HepG2 (cell line): ENCODE measurements around the gene WDR18. TPM values are rescaled to one million over a fixed set of nuclear protein-coding genes. Genes with fewer than 3 reads are reported as not detected.
A peak's percentile ranks its signal among the peaks of the same experiment; 100 is the strongest.

Experiments
- EEA1 ChIP-seq: sonication (generic); formaldehyde crosslinking; IDR thresholded peaks from 2 replicates; pipeline ENCODE4 v1.5.1; 2020; ENCODE audit warnings: mild to moderate bottlenecking, missing genetic modification reagents, borderline replicate concordance
- EZH2 ChIP-seq: conservative IDR thresholded peaks from 2 replicates; pipeline ENCODE4 v1.6.1; 2012; ENCODE audit warnings: mild to moderate bottlenecking, low read depth, low read length, moderate library complexity
- REST ChIP-seq, 2 experiments: IDR thresholded peaks; 2 replicates each; pipeline ENCODE4 v1.6.1; 2011 to 2012; ENCODE audit warnings: low read length in 2 of 2, borderline replicate concordance in 1 of 2, low read depth in 1 of 2, mild to moderate bottlenecking in 1 of 2, moderate library complexity in 1 of 2
- SALL1 ChIP-seq: sonication (generic); formaldehyde crosslinking; IDR thresholded peaks from 2 replicates; pipeline ENCODE4 v1.8.0; 2022; ENCODE audit warnings: mild to moderate bottlenecking, missing genetic modification reagents
- SKIL ChIP-seq: sonication (generic); formaldehyde crosslinking; IDR thresholded peaks from 2 replicates; pipeline ENCODE4 v1.8.0; 2022; ENCODE audit warnings: missing genetic modification reagents, mild to moderate bottlenecking, moderate library complexity, borderline replicate concordance
- TCF7L2 ChIP-seq: IDR thresholded peaks from 2 replicates; pipeline ENCODE4 v1.6.1; 2011; ENCODE audit warnings: mild to moderate bottlenecking, low read depth, low read length, moderate library complexity
- ZNF160 ChIP-seq: sonication (generic); formaldehyde crosslinking; IDR thresholded peaks from 2 replicates; pipeline ENCODE4 v1.8.0; 2022; ENCODE audit warnings: mild to moderate bottlenecking, inconsistent platforms, missing genetic modification reagents
- ZNF276 ChIP-seq: sonication (generic); formaldehyde crosslinking; IDR thresholded peaks from 2 replicates; pipeline ENCODE4 v1.4.0; 2020; ENCODE audit warnings: mild to moderate bottlenecking, low read depth, missing genetic modification reagents
- ZNF430 ChIP-seq: sonication (generic); formaldehyde crosslinking; IDR thresholded peaks from 2 replicates; pipeline ENCODE4 v1.9.0; 2021; ENCODE audit warnings: mild to moderate bottlenecking, missing genetic modification reagents
- polyA plus RNA-seq, 8 experiments: library from polyadenylated mRNA; depleted of rRNA in 3 of 8; stranded (reverse) in 7 of 8; unstranded in 1 of 8; fragments of >200 nt; fragmentation: Illumina TruSeq in 4 of 8; extraction: Trizol in 4 of 8; gene quantifications; 2 replicates each; pipeline versions ENCODE4 v1.2.1 to v1.2.3, GENCODE V29; 2011 to 2016; ENCODE audit warnings: low read depth in 4 of 8, missing spikeins in 1 of 8, mixed read lengths in 1 of 8; ENCODE audit not compliant: insufficient read depth in 1 of 8
- total RNA-seq, 5 experiments: library from RNA; depleted of rRNA; stranded (reverse); fragments of >200 nt; fragmentation: Illumina TruSeq; extraction: Trizol; gene quantifications; 2 replicates each; pipeline ENCODE4 v1.2.3, GENCODE V29; 2016; ENCODE audit warnings: low read depth in 1 of 5
- TF ChIP-seq, protein P1 (sequence below): sonication (generic); formaldehyde crosslinking; IDR thresholded peaks from 2 replicates; pipeline ENCODE4 v1.4.0; 2020; ENCODE audit warnings: missing genetic modification reagents
- TF ChIP-seq, protein P2 (sequence below): sonication (generic); formaldehyde crosslinking; IDR thresholded peaks from 2 replicates; pipeline ENCODE4 v1.4.0; 2020; ENCODE audit warnings: missing genetic modification reagents, borderline replicate concordance

WDR18 gene
- total and polyA plus RNA-seq, 2 of the 13 experiments (the other 11 are each of a cell fraction or from before 2014, with no cell fraction given): 36.4 to 47.6 TPM

DNA sequence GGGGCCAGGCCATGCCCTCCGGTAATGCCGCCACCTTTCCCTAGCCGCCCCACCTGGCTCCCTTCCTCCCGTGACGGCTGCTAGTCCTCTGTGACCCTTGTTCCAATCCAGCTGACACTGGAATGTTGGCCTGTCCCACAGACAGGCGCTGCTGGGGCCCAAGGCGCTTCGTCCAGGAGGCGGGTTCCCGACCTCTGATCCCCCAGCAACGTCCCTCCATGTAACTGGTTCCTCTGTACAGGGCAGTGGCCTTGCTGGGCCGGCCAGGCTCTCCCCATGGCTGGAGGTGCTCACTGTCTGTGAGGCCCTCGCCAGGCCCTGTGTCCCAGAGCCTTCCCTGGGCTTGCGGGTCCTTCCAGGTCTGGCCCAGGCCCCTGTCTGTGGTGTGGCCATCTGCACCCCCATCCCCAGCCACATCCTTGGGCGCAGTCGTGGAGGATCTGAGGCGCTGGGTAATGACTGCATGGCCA is 9.3 kb downstream of the WDR18 start (continued):
- TF ChIP-seq, protein P1, sequence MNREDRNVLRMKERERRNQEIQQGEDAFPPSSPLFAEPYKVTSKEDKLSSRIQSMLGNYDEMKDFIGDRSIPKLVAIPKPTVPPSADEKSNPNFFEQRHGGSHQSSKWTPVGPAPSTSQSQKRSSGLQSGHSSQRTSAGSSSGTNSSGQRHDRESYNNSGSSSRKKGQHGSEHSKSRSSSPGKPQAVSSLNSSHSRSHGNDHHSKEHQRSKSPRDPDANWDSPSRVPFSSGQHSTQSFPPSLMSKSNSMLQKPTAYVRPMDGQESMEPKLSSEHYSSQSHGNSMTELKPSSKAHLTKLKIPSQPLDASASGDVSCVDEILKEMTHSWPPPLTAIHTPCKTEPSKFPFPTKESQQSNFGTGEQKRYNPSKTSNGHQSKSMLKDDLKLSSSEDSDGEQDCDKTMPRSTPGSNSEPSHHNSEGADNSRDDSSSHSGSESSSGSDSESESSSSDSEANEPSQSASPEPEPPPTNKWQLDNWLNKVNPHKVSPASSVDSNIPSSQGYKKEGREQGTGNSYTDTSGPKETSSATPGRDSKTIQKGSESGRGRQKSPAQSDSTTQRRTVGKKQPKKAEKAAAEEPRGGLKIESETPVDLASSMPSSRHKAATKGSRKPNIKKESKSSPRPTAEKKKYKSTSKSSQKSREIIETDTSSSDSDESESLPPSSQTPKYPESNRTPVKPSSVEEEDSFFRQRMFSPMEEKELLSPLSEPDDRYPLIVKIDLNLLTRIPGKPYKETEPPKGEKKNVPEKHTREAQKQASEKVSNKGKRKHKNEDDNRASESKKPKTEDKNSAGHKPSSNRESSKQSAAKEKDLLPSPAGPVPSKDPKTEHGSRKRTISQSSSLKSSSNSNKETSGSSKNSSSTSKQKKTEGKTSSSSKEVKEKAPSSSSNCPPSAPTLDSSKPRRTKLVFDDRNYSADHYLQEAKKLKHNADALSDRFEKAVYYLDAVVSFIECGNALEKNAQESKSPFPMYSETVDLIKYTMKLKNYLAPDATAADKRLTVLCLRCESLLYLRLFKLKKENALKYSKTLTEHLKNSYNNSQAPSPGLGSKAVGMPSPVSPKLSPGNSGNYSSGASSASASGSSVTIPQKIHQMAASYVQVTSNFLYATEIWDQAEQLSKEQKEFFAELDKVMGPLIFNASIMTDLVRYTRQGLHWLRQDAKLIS (CRISPR knock-in tag): no peak
- peak; percentile 62; the same call in 1 of the 2 replicates for TF ChIP-seq ZNF430 (CRISPR knock-in tag)
- TF ChIP-seq, protein P2, sequence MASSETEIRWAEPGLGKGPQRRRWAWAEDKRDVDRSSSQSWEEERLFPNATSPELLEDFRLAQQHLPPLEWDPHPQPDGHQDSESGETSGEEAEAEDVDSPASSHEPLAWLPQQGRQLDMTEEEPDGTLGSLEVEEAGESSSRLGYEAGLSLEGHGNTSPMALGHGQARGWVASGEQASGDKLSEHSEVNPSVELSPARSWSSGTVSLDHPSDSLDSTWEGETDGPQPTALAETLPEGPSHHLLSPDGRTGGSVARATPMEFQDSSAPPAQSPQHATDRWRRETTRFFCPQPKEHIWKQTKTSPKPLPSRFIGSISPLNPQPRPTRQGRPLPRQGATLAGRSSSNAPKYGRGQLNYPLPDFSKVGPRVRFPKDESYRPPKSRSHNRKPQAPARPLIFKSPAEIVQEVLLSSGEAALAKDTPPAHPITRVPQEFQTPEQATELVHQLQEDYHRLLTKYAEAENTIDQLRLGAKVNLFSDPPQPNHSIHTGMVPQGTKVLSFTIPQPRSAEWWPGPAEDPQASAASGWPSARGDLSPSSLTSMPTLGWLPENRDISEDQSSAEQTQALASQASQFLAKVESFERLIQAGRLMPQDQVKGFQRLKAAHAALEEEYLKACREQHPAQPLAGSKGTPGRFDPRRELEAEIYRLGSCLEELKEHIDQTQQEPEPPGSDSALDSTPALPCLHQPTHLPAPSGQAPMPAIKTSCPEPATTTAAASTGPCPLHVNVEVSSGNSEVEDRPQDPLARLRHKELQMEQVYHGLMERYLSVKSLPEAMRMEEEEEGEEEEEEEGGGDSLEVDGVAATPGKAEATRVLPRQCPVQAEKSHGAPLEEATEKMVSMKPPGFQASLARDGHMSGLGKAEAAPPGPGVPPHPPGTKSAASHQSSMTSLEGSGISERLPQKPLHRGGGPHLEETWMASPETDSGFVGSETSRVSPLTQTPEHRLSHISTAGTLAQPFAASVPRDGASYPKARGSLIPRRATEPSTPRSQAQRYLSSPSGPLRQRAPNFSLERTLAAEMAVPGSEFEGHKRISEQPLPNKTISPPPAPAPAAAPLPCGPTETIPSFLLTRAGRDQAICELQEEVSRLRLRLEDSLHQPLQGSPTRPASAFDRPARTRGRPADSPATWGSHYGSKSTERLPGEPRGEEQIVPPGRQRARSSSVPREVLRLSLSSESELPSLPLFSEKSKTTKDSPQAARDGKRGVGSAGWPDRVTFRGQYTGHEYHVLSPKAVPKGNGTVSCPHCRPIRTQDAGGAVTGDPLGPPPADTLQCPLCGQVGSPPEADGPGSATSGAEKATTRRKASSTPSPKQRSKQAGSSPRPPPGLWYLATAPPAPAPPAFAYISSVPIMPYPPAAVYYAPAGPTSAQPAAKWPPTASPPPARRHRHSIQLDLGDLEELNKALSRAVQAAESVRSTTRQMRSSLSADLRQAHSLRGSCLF (CRISPR knock-in tag): no peak
- 0 out of 2 replicates have a peak, but pooled peaks have one; percentile 31 for TF ChIP-seq ZNF160 (CRISPR knock-in tag)
- no peak for TF ChIP-seq ZNF276 (CRISPR knock-in tag)
- TF ChIP-seq EZH2: no peak
- peak; percentile 56; the same call in 1 of the 2 replicates for TF ChIP-seq SKIL (CRISPR knock-in tag)
- TF ChIP-seq TCF7L2: no peak
- TF ChIP-seq REST (IDR thresholded peaks at IDR 0.05; ENCODE audit: borderline replicate concordance in 1 of 2, low read depth in 1 of 2, low read length in 2 of 2): 0 out of 4 replicates have a peak, but pooled peaks of 1 of the 2 experiments have one; percentile 6
- peak; percentile 78 for TF ChIP-seq SALL1 (CRISPR knock-in tag)
- TF ChIP-seq EEA1: no peak
